ENCODE measurements around the gene BTG4.

- TF ChIP-seq, protein P1, sequence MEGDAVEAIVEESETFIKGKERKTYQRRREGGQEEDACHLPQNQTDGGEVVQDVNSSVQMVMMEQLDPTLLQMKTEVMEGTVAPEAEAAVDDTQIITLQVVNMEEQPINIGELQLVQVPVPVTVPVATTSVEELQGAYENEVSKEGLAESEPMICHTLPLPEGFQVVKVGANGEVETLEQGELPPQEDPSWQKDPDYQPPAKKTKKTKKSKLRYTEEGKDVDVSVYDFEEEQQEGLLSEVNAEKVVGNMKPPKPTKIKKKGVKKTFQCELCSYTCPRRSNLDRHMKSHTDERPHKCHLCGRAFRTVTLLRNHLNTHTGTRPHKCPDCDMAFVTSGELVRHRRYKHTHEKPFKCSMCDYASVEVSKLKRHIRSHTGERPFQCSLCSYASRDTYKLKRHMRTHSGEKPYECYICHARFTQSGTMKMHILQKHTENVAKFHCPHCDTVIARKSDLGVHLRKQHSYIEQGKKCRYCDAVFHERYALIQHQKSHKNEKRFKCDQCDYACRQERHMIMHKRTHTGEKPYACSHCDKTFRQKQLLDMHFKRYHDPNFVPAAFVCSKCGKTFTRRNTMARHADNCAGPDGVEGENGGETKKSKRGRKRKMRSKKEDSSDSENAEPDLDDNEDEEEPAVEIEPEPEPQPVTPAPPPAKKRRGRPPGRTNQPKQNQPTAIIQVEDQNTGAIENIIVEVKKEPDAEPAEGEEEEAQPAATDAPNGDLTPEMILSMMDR (IDR thresholded peaks at IDR 0.05): peak; percentile 81 to 94 (median 86)
- TF ChIP-seq POLR2A (IDR thresholded peaks at IDR 0.05): no peak
Measured at GRCh38 chr11:111446404-111447111, 65.6 kb downstream of the BTG4 start.

Data from vagina (tissue), 2 donors.